K562 (cell line): ENCODE measurements around the gene FGGY. TPM values are rescaled to one million over a fixed set of nuclear protein-coding genes. Genes with fewer than 3 reads are reported as not detected.

Experiments
- ATAC-seq: fragments of 200-7000 bp; cut with Tn5 transposase; 3 replicates; pipeline ENCODE4 v1.9.1; 2020; ENCODE audit warnings: moderate library complexity
- BruUV-seq: library from RNA; stranded (reverse); fragments of 400-500 nt; replicated peaks from 2 replicates; lab custom pipeline; 2021; lab: Mats Ljungman, UMichigan
- CTCF ChIA-PET: fragments of 300-600 bp; formaldehyde crosslinking; extraction: SDS; loops from one replicate; lab custom pipeline; 2021; ENCODE audit warnings: low intra/inter-chr PET ratio; lab: Yijun Ruan, JAX
- POLR2A ChIA-PET: fragments of 300-600, 350-650 bp; sonication (Branson Sonifier 250); formaldehyde crosslinking; extraction: SDS; loops from one replicate; lab custom pipeline; 2021; ENCODE audit warnings: antibody characterized with exemption, inconsistent platforms; lab: Yijun Ruan, JAX
- DNase-seq, 4 experiments: peaks; one replicate each; pipeline versions ENCODE4 v3.0.0 to v3.0.0-alpha.2; 2011 to 2018; ENCODE audit warnings: low spot score in 3 of 4, mixed read lengths in 3 of 4; ENCODE audit errors: extremely low read depth in 1 of 4
- FAIRE-seq: peaks from 2 replicates; lab custom pipeline; 2011; peaks lifted over from hg19 to GRCh38; lab: Jason Lieb, UNC
- H2AFZ ChIP-seq: 2 replicates; pipeline ENCODE4 v1.6.0; 2011; ENCODE audit warnings: low read depth, low read length, control low read depth, inconsistent platforms
- H3K27ac ChIP-seq: fragments of 200-600 bp; 3 replicates; pipeline ENCODE4 v1.8.0; 2011; ENCODE audit warnings: low read depth, mild to moderate bottlenecking, control low read depth, inconsistent platforms, low read length, moderate library complexity, mixed read lengths; ENCODE audit errors: extremely low read depth
- H3K27me3 ChIP-seq, 2 experiments: fragments of 300-600 bp in 1 of 2; 2 replicates in 1 of 2; 3 replicates in 1 of 2; pipeline versions ENCODE4 v1.6.0 to v1.8.0; 2011; ENCODE audit warnings: inconsistent platforms in 2 of 2, low read length in 2 of 2, mild to moderate bottlenecking in 1 of 2, mixed read lengths in 1 of 2, moderate library complexity in 1 of 2; ENCODE audit not compliant: control insufficient read depth in 2 of 2, insufficient read depth in 2 of 2
- H3K36me3 ChIP-seq: fragments of 300-600 bp; 3 replicates; pipeline ENCODE4 v1.8.0; 2011; ENCODE audit warnings: mild to moderate bottlenecking, low read length, inconsistent platforms; ENCODE audit not compliant: control insufficient read depth, insufficient read depth
- H3K4me1 ChIP-seq, 2 experiments: fragments of 200-600 bp in 1 of 2; replicated peaks in 1 of 2; 2 replicates in 1 of 2; 3 replicates in 1 of 2; pipeline versions ENCODE4 v1.5.1 to v1.8.0; 2011; ENCODE audit warnings: inconsistent platforms in 2 of 2, low read length in 2 of 2, mild to moderate bottlenecking in 1 of 2, mixed read lengths in 1 of 2, moderate library complexity in 1 of 2; ENCODE audit not compliant: control insufficient read depth in 2 of 2, insufficient read depth in 2 of 2
- H3K4me2 ChIP-seq: 2 replicates; pipeline ENCODE4 v1.6.1; 2011; ENCODE audit warnings: low read length, control low read depth, inconsistent platforms, mixed read lengths; ENCODE audit not compliant: insufficient read depth
- H3K4me3 ChIP-seq: fragments of 200-600 bp; sonication (generic), shearing (Covaris generic); 2 replicates; pipeline ENCODE4 v1.5.1; 2016; ENCODE audit warnings: control low read depth, inconsistent platforms
- H3K79me2 ChIP-seq: fragments of 200-600 bp; 3 replicates; pipeline ENCODE4 v1.8.0; 2011; ENCODE audit warnings: low read length, inconsistent platforms; ENCODE audit not compliant: control insufficient read depth, insufficient read depth
- H3K9ac ChIP-seq, 2 experiments: 2 replicates each; pipeline versions ENCODE4 v1.6.0 to v1.6.1; 2011; ENCODE audit warnings: low read depth in 2 of 2, low read length in 2 of 2, control low read depth in 1 of 2, inconsistent platforms in 1 of 2, mild to moderate bottlenecking in 1 of 2, mixed read lengths in 1 of 2; ENCODE audit not compliant: insufficient read depth in 1 of 2
- H3K9me1 ChIP-seq: one replicate; pipeline ENCODE4 v1.6.0; 2011; ENCODE audit warnings: inconsistent platforms, mild to moderate bottlenecking, low read length, moderate library complexity; ENCODE audit not compliant: control insufficient read depth, insufficient read depth
- H3K9me3 ChIP-seq: replicated peaks from 2 replicates; pipeline ENCODE4 v1.5.1; 2011; ENCODE audit warnings: low read depth, low read length, inconsistent platforms; ENCODE audit not compliant: control insufficient read depth, insufficient read depth
- H4K20me1 ChIP-seq: replicated peaks from 2 replicates; pipeline ENCODE4 v1.6.1; 2011; ENCODE audit warnings: low read length, inconsistent platforms, mixed read lengths; ENCODE audit not compliant: control insufficient read depth, insufficient read depth
- ETV1 ChIP-seq: fragments of 450-650 bp; conservative IDR thresholded peaks from 2 replicates; pipeline ENCODE4 v1.6.1; 2016; ENCODE audit warnings: missing genetic modification characterization, control low read depth, low read depth, missing compliant biosample characterization
- HNRNPK ChIP-seq: fragments of 200-400 bp; formaldehyde crosslinking; IDR thresholded peaks from one replicate; pipeline ENCODE4 v1.6.1; 2018; ENCODE audit warnings: mild to moderate bottlenecking, low read depth, low read length; ENCODE audit not compliant: poor library complexity, severe bottlenecking
- L3MBTL2 ChIP-seq: fragments of 450-650 bp; IDR thresholded peaks from 2 replicates; pipeline ENCODE4 v1.6.1; 2016; ENCODE audit warnings: mild to moderate bottlenecking, moderate library complexity
- MAFF ChIP-seq: IDR thresholded peaks from 2 replicates; pipeline ENCODE4 v1.6.1; 2012; ENCODE audit warnings: low read length, improper control_type of control experiment
- YY1 ChIP-seq, 3 experiments: IDR thresholded peaks; 2 replicates each; pipeline ENCODE4 v1.6.1; 2011; ENCODE audit warnings: low read length in 2 of 3, mild to moderate bottlenecking in 2 of 3, moderate library complexity in 2 of 3, borderline replicate concordance in 1 of 3, control low read depth in 1 of 3, low read depth in 1 of 3; ENCODE audit not compliant: insufficient read depth in 3 of 3, insufficient replicate concordance in 2 of 3, control insufficient read depth in 1 of 3, insufficient read length in 1 of 3; ENCODE audit errors: extremely low read depth in 1 of 3
- ZNF133 ChIP-seq: fragments of 250-450 bp; sonication (Bioruptor Pico); IDR thresholded peaks from 2 replicates; pipeline ENCODE4 v1.4.0; 2020; ENCODE audit warnings: mild to moderate bottlenecking
- ZNF23 ChIP-seq: fragments of 250-450 bp; sonication (Bioruptor Pico); IDR thresholded peaks from 2 replicates; pipeline ENCODE4 v1.4.0; 2020; ENCODE audit warnings: mild to moderate bottlenecking
- WGBS: fragments of 100-300 bp; shearing (Covaris generic); methylation state at CpG from one replicate; pipeline ENCODE4 v1.1.6; 2016; ENCODE audit warnings: low coverage, mixed read lengths; ENCODE audit not compliant: insufficient coverage; ENCODE audit errors: missing lambda C conversion rate; 5-methylcytosine and 5-hydroxymethylcytosine counted together
- in situ Hi-C: fragments of 300-500 bp; cut with MboI; formaldehyde crosslinking; loops from 4 replicates; pipeline ENCODE4 v1.15.0; 2018; ENCODE audit warnings: inconsistent platforms, mixed read lengths
- intact Hi-C: fragments of 100-400 bp; cut with micrococcal nuclease; formaldehyde crosslinking; loops from 2 replicates; pipeline ENCODE4 v1.14.2; 2022
- polyA plus RNA-seq, 8 experiments: library from polyadenylated mRNA; depleted of rRNA in 4 of 8; stranded (reverse) in 5 of 8; unstranded in 3 of 8; fragments of >200 nt; fragmentation: Nextera tagmentation in 2 of 8; fragmentation: Illumina TruSeq in 1 of 8; extraction: Ambion mirVana in 2 of 8; extraction: Trizol in 1 of 8; gene quantifications; 2 replicates each; pipeline versions ENCODE4 v1.2.1 to v1.2.3, GENCODE V29; 2011 to 2014; ENCODE audit warnings: inconsistent platforms in 1 of 8, missing spikeins in 1 of 8
- total RNA-seq, 7 experiments: library from RNA; depleted of rRNA in 6 of 7; stranded (reverse); fragments of >200 nt in 6 of 7; fragmentation: Illumina TruSeq in 2 of 7; extraction: Trizol in 2 of 7; gene quantifications; 2 replicates each; pipeline versions ENCODE4 v1.2.1 to v1.2.3, GENCODE V29; 2011 to 2021; ENCODE audit warnings: low replicate concordance in 1 of 7
- TF ChIP-seq, protein P1 (sequence below): fragments of 450-650 bp; IDR thresholded peaks from 2 replicates; pipeline ENCODE4 v1.6.1; 2016; ENCODE audit warnings: missing biosample characterization, missing genetic modification characterization

The FGGY gene
- total and polyA plus RNA-seq, 9 of the 15 experiments (the other 6 are each of a cell fraction or from before 2014, with no cell fraction given), result 9.7 to 19.2 (median 12.6) TPM

DNA sequence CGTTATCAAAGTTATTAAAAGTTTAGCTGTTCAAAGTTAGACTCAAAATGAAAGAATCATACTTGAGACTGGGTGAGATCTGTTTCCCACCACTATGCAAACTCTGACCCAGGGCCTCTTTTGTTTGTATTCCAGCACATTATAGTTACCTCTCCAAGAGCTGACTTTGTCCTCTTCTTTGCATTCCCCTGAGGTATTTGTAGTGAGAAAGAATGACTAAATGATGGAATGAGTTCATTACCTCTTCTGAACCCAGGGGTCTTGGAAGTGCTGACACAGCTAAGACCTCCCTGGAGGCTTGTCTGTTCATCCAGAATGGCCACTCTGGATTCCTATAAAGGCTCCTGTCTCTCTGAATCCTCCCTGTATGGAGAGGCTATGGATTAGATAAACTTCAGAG lies 62.4 kb downstream of the FGGY start:
- Histone ChIP-seq H3K4me2 (no peak overlapping the region), H3K4me3 (no peak overlapping the region), H3K79me2 (no peaks in the 10 kb centered on the region)
- ChIA-PET POLR2A (no interaction called here), CTCF (no interaction called here)
- BruUV-seq, result no TSS peak
- ATAC-seq, result no peak
- TF ChIP-seq, protein P1, sequence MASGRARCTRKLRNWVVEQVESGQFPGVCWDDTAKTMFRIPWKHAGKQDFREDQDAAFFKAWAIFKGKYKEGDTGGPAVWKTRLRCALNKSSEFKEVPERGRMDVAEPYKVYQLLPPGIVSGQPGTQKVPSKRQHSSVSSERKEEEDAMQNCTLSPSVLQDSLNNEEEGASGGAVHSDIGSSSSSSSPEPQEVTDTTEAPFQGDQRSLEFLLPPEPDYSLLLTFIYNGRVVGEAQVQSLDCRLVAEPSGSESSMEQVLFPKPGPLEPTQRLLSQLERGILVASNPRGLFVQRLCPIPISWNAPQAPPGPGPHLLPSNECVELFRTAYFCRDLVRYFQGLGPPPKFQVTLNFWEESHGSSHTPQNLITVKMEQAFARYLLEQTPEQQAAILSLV (tag), result no peak
- TF ChIP-seq ETV1 (tag) (no peak), MAFF (no peak), YY1 (IDR thresholded peaks at IDR 0.05; ENCODE audit: borderline replicate concordance in 1 of 3, control insufficient read depth in 1 of 3, extremely low read depth in 1 of 3, insufficient read depth in 3 of 3, insufficient read length in 1 of 3, insufficient replicate concordance in 2 of 3, low read depth in 1 of 3, low read length in 2 of 3) (no peak), HNRNPK (no peak), ZNF23 (CRISPR knock-in tag) (no peak), ZNF133 (no peak), L3MBTL2 (no peak)
- TF ChIP-seq, all 486 proteins: peak for 0
- intact Hi-C loops (no loop called here), in situ Hi-C loops (no loop called here)
- Histone ChIP-seq H4K20me1 (no peaks in the 10 kb centered on the region), H2AFZ (no peak overlapping the region), H3K27me3 (no peaks in the 10 kb centered on the region), H3K4me1 (no peaks in the 10 kb centered on the region), H3K36me3 (no peaks in the 10 kb centered on the region), H3K9me1 (no peaks in the 10 kb centered on the region), H3K9me3 (no peaks in the 10 kb centered on the region), H3K9ac (no peak overlapping the region), H3K27ac (no peak overlapping the region)
- FAIRE-seq, result no peak
- 0% methylated on average over 1 of the region's 1 CpG for WGBS
- no peak for DNase-seq
